Parathyroid adenoma (tissue), 2 donors: Measurements from ENCODE around the gene CHCHD1.

Experiments used
- H2AFZ ChIP-seq: fragments of 300-600 bp; sonication (generic); one replicate; pipeline ENCODE4 v1.7.0; 2017; ENCODE audit warnings: antibody characterized with exemption, mild to moderate bottlenecking
- H3K27ac ChIP-seq: fragments of 300-600 bp; sonication (generic); one replicate; pipeline ENCODE4 v1.7.0; 2017
- H3K27me3 ChIP-seq: fragments of 300-600 bp; sonication (generic); one replicate; pipeline ENCODE4 v1.7.0; 2017; ENCODE audit warnings: low read length; ENCODE audit not compliant: control insufficient read depth, insufficient read depth
- H3K36me3 ChIP-seq: fragments of 300-600 bp; sonication (generic); one replicate; pipeline ENCODE4 v1.7.0; 2017; ENCODE audit warnings: low read length; ENCODE audit not compliant: control insufficient read depth, insufficient read depth
- H3K4me1 ChIP-seq: fragments of 300-600 bp; sonication (generic); one replicate; pipeline ENCODE4 v1.7.0; 2017; ENCODE audit warnings: control low read depth
- H3K4me2 ChIP-seq: fragments of 300-600 bp; sonication (generic); one replicate; pipeline ENCODE4 v1.7.0; 2017; ENCODE audit warnings: low read length
- H3K4me3 ChIP-seq: fragments of 300-600 bp; sonication (generic); one replicate; pipeline ENCODE4 v1.7.0; 2017; ENCODE audit warnings: low read depth, low read length
- H3K79me2 ChIP-seq: fragments of 300-600 bp; sonication (generic); one replicate; pipeline ENCODE4 v1.7.0; 2017; ENCODE audit warnings: control low read depth
- H3K9ac ChIP-seq: fragments of 300-600 bp; sonication (generic); one replicate; pipeline ENCODE4 v1.7.0; 2017; ENCODE audit warnings: mild to moderate bottlenecking
- H3K9me3 ChIP-seq: fragments of 300-600 bp; sonication (generic); one replicate; pipeline ENCODE4 v1.7.0; 2017; ENCODE audit warnings: low read length; ENCODE audit not compliant: control insufficient read depth
- CTCF ChIP-seq: fragments of 300-600 bp; sonication (generic); IDR thresholded peaks from one replicate; pipeline ENCODE4 v1.7.0; 2017; ENCODE audit warnings: antibody characterized with exemption, mild to moderate bottlenecking
- donor health status: primary hyperparathyroidism.

The CHCHD1 gene

GRCh38 chr10:73814896-73815718, 33.3 kb downstream of the CHCHD1 start:
- TF ChIP-seq CTCF: no peak
- H3K27me3 ChIP-seq: no peaks in the 10 kb centered on the region
- H3K27ac ChIP-seq: no peak overlapping the region
- no peak overlapping the region for H2AFZ ChIP-seq
- no peaks in the 10 kb centered on the region for H3K79me2 ChIP-seq
- H3K4me2 ChIP-seq: no peak overlapping the region
- H3K9ac ChIP-seq: no peak overlapping the region
- H3K4me3 ChIP-seq: no peak overlapping the region
- no peaks in the 10 kb centered on the region for H3K9me3 ChIP-seq
- no peaks in the 10 kb centered on the region for H3K36me3 ChIP-seq
- H3K4me1 ChIP-seq: no peaks in the 10 kb centered on the region

- Histone ChIP-seq H3K36me3 (no peaks in the 10 kb centered on the region), H2AFZ (no peak overlapping the region), H3K4me2 (peak overlapping the region; percentile 18), H3K9me3 (no peaks in the 10 kb centered on the region), H3K79me2 (no peaks in the 10 kb centered on the region), H3K27me3 (no peaks in the 10 kb centered on the region), H3K4me3 (no peak overlapping the region), H3K27ac (no peak overlapping the region), H3K9ac (no peak overlapping the region), H3K4me1 (no peaks in the 10 kb centered on the region)
- no peak for TF ChIP-seq CTCF
These were observed 33.8 kb downstream of the CHCHD1 start for GRCh38 chr10:73815719-73816030.

- no peaks in the 10 kb centered on the region for H3K36me3 ChIP-seq
- H3K9ac ChIP-seq: no peak overlapping the region
These were observed 35.3 kb downstream of the CHCHD1 start for GRCh38 chr10:73816917-73817729.

GRCh38 chr10:73817826-73818225, 36.0 kb downstream of the CHCHD1 start:
- Histone ChIP-seq H3K27me3 (no peaks in the 10 kb centered on the region), H3K4me2 (no peak overlapping the region), H3K9ac (no peak overlapping the region), H3K4me3 (no peak overlapping the region), H3K36me3 (no peaks in the 10 kb centered on the region), H2AFZ (no peak overlapping the region), H3K4me1 (no peaks in the 10 kb centered on the region), H3K9me3 (no peaks in the 10 kb centered on the region), H3K79me2 (no peaks in the 10 kb centered on the region), H3K27ac (no peak overlapping the region)
- TF ChIP-seq CTCF: no peak

More at GRCh38 chr10:73816917-73817729, 35.3 kb downstream of the CHCHD1 start:
- H3K79me2 ChIP-seq: no peaks in the 10 kb centered on the region
- H3K27me3 ChIP-seq: no peaks in the 10 kb centered on the region
- H3K4me2 ChIP-seq: no peak overlapping the region
- no peaks in the 10 kb centered on the region for H3K9me3 ChIP-seq
- H3K4me1 ChIP-seq: no peaks in the 10 kb centered on the region
- H3K4me3 ChIP-seq: no peak overlapping the region
- no peak overlapping the region for H3K27ac ChIP-seq
- TF ChIP-seq CTCF: no peak
- H2AFZ ChIP-seq: no peak overlapping the region
